NCI-H128 (cell line): ENCODE results near the gene CNKSR3.

ENCODE experiments used
- DNase-seq: peaks from one replicate; lab custom pipeline; 2025; ENCODE audit not compliant: unreplicated experiment; lab: John Stamatoyannopoulos, UW

Gene CNKSR3

GRCh38 chr6:154356690-154357089, 153.8 kb downstream of the CNKSR3 start, which contains the start of gene IPCEF1:
IPCEF1 (minus strand) TSS chr6:154356803; CDS start chr6:154265947, 90,856 bp downstream.
- no peak for DNase-seq

- no peak for DNase-seq
Measured at GRCh38 chr6:154356113-154356512, 154.4 kb downstream of the CNKSR3 start.

GRCh38 chr6:154354265-154354777, 156.2 kb downstream of the CNKSR3 start:
- DNase-seq, result no peak

- no peak for DNase-seq
Measured at GRCh38 chr6:154353626-154354025, 156.9 kb downstream of the CNKSR3 start.

GRCh38 chr6:154352898-154353585, 157.4 kb downstream of the CNKSR3 start:
- DNase-seq, result no peak

GRCh38 chr6:154350293-154350692, 160.2 kb downstream of the CNKSR3 start:
- no peak for DNase-seq

GRCh38 chr6:154347981-154348380, 162.5 kb downstream of the CNKSR3 start:
- no peak for DNase-seq

- DNase-seq, result no peak
Measured at GRCh38 chr6:154345811-154346210, 164.7 kb downstream of the CNKSR3 start.

- no peak for DNase-seq
Measured at GRCh38 chr6:154343473-154344308, 166.8 kb downstream of the CNKSR3 start.

- DNase-seq, result no peak
Measured at GRCh38 chr6:154341871-154342270, 168.6 kb downstream of the CNKSR3 start.

GRCh38 chr6:154341336-154341735, 169.1 kb downstream of the CNKSR3 start:
- no peak for DNase-seq
